Occipital lobe (tissue), 2 donors: ENCODE data around the gene FKBP10. TPM values are rescaled to one million over a fixed set of nuclear protein-coding genes. Genes with fewer than 3 reads are reported as not detected.
A peak's percentile ranks its signal among the peaks of the same experiment; 100 is the strongest.
"Not testable (repeated sequence)": the region's sequence is repeated elsewhere in the genome, so short reads cannot be mapped to it uniquely, and the experiment has no call there.

ENCODE experiments used
- DNase-seq: peaks from one replicate; lab custom pipeline; 2025; lab: John Stamatoyannopoulos, UW
- total RNA-seq: library from RNA; depleted of rRNA; stranded (reverse); fragments of >200 nt; gene quantifications from one replicate; pipeline ENCODE4 v1.2.3, GENCODE V29; 2014

The FKBP10 gene
- 11.2 TPM for total RNA-seq

- no peak for DNase-seq
These were observed at the start of gene FKBP10 for GRCh38 chr17:41812381-41813151. Gene FKBP10 (plus strand): TSS chr17:41813004. CDS start chr17:41813035, 31 bp downstream.

GRCh38 chr17:41763327-41763726, 49.5 kb upstream of the FKBP10 start:
- DNase-seq: no peak

- no peak for DNase-seq
These were observed 46.7 kb upstream of the FKBP10 start for GRCh38 chr17:41766135-41766534.

GRCh38 chr17:41767324-41768042, 45.3 kb upstream of the FKBP10 start:
- no peak for DNase-seq

GRCh38 chr17:41768682-41769288, 44.0 kb upstream of the FKBP10 start:
- no peak for DNase-seq

- no peak for DNase-seq
These were observed 43.4 kb upstream of the FKBP10 start for GRCh38 chr17:41769346-41769862.

GRCh38 chr17:41769985-41770384, 42.8 kb upstream of the FKBP10 start:
- DNase-seq: no peak

GRCh38 chr17:41771389-41772206, 41.2 kb upstream of the FKBP10 start:
- no peak for DNase-seq

- no peak for DNase-seq
These were observed 40.6 kb upstream of the FKBP10 start for GRCh38 chr17:41772218-41772585.

GRCh38 chr17:41772586-41773189, 40.1 kb upstream of the FKBP10 start:
- DNase-seq: no peak

GRCh38 chr17:41773190-41773588, 39.6 kb upstream of the FKBP10 start:
- no peak for DNase-seq

- no peak for DNase-seq
These were observed 39.0 kb upstream of the FKBP10 start for GRCh38 chr17:41773731-41774193.

GRCh38 chr17:41775394-41776226, 37.2 kb upstream of the FKBP10 start:
- no peak for DNase-seq

- DNase-seq: not testable (repeated sequence)
These were observed 36.4 kb upstream of the FKBP10 start for GRCh38 chr17:41776262-41776900.

GRCh38 chr17:41777157-41777573, 35.6 kb upstream of the FKBP10 start:
- no peak for DNase-seq

- peak; percentile 15 for DNase-seq
These were observed 35.1 kb upstream of the FKBP10 start for GRCh38 chr17:41777574-41778188.

GRCh38 chr17:41779954-41780353, 32.9 kb upstream of the FKBP10 start:
- no peak for DNase-seq

GRCh38 chr17:41781404-41782110, 31.2 kb upstream of the FKBP10 start:
- DNase-seq: no peak
